ENCODE measurements around the gene ZNF438.
"Not testable (repeated sequence)": the region's sequence is repeated elsewhere in the genome, so short reads cannot be mapped to it uniquely, and the experiment has no call there.

Gene ZNF438

GRCh38 chr10:31055573-31056251 is 24.0 kb upstream of the ZNF438 start:
- DNase-seq (ENCODE audit: low read depth in 2 of 2, low spot score in 1 of 2) = no peak

- DNase-seq (ENCODE audit: low read depth in 2 of 2, low spot score in 1 of 2) = no peak
Observed at GRCh38 chr10:31051703-31052102, 20.0 kb upstream of the ZNF438 start.

GRCh38 chr10:31042670-31043069 is 11.0 kb upstream of the ZNF438 start:
- DNase-seq (ENCODE audit: low read depth in 2 of 2, low spot score in 1 of 2) = no peak

GRCh38 chr10:31041011-31041410 is 9.3 kb upstream of the ZNF438 start:
- no peak for DNase-seq (ENCODE audit: low read depth in 2 of 2, low spot score in 1 of 2)

- DNase-seq (ENCODE audit: low read depth in 2 of 2, low spot score in 1 of 2) = not testable (repeated sequence)
Observed at GRCh38 chr10:31039006-31039405, 7.3 kb upstream of the ZNF438 start.

- DNase-seq (ENCODE audit: low read depth in 2 of 2, low spot score in 1 of 2) = no peak
Observed at GRCh38 chr10:31037749-31038148, 6.1 kb upstream of the ZNF438 start.

- no peak for DNase-seq (ENCODE audit: low read depth in 2 of 2, low spot score in 1 of 2)
Observed at GRCh38 chr10:31036209-31036608, 4.5 kb upstream of the ZNF438 start.

GRCh38 chr10:31035266-31035798 is 3.7 kb upstream of the ZNF438 start:
- DNase-seq (ENCODE audit: low read depth in 2 of 2, low spot score in 1 of 2) = no peak

GRCh38 chr10:31034098-31034909 is 2.6 kb upstream of the ZNF438 start:
- DNase-seq (ENCODE audit: low read depth in 2 of 2, low spot score in 1 of 2) = no peak

- no peak for DNase-seq (ENCODE audit: low read depth in 2 of 2, low spot score in 1 of 2)
Observed at GRCh38 chr10:31033147-31033546, 1.5 kb upstream of the ZNF438 start.

GRCh38 chr10:31032258-31033132 is 830 bp upstream of the ZNF438 start:
- DNase-seq (ENCODE audit: low read depth in 2 of 2, low spot score in 1 of 2) = peak; percentile 88 to 92

- DNase-seq (ENCODE audit: low read depth in 2 of 2, low spot score in 1 of 2) = no peak
Observed at GRCh38 chr10:31031205-31031557, 484 bp downstream of the ZNF438 start.

GRCh38 chr10:31030800-31031199 is 865 bp downstream of the ZNF438 start:
- no peak for DNase-seq (ENCODE audit: low read depth in 2 of 2, low spot score in 1 of 2)

- no peak for DNase-seq (ENCODE audit: low read depth in 2 of 2, low spot score in 1 of 2)
Observed at GRCh38 chr10:31030260-31030659, 1.4 kb downstream of the ZNF438 start.

- DNase-seq (ENCODE audit: low read depth in 2 of 2, low spot score in 1 of 2) = no peak
Observed at GRCh38 chr10:31028081-31028480, 3.6 kb downstream of the ZNF438 start.

GRCh38 chr10:31026279-31026678 is 5.4 kb downstream of the ZNF438 start:
- not testable (repeated sequence) for DNase-seq (ENCODE audit: low read depth in 2 of 2, low spot score in 1 of 2)

- no peak for DNase-seq (ENCODE audit: low read depth in 2 of 2, low spot score in 1 of 2)
Observed at GRCh38 chr10:31025142-31025541, 6.5 kb downstream of the ZNF438 start.

- no peak for DNase-seq (ENCODE audit: low read depth in 2 of 2, low spot score in 1 of 2)
Observed at GRCh38 chr10:31023558-31023957, 8.1 kb downstream of the ZNF438 start.

- no peak for DNase-seq (ENCODE audit: low read depth in 2 of 2, low spot score in 1 of 2)
Observed at GRCh38 chr10:31020209-31020608, 11.5 kb downstream of the ZNF438 start.

- no peak for DNase-seq (ENCODE audit: low read depth in 2 of 2, low spot score in 1 of 2)
Observed at GRCh38 chr10:31018962-31019361, 12.7 kb downstream of the ZNF438 start.

- no peak for DNase-seq (ENCODE audit: low read depth in 2 of 2, low spot score in 1 of 2)
Observed at GRCh38 chr10:31018356-31018750, 13.3 kb downstream of the ZNF438 start.
